Bronchial epithelial cell (primary cell): ENCODE results near the gene PKNOX2. TPM values are rescaled to one million over a fixed set of nuclear protein-coding genes. Genes with fewer than 3 reads are reported as not detected.
A peak's percentile ranks its signal among the peaks of the same experiment; 100 is the strongest.

Experiments
- DNase-seq: peaks from one replicate; pipeline ENCODE4 v3.0.0-alpha.2; 2010; ENCODE audit warnings: low read depth
- FAIRE-seq: peaks from 2 replicates; lab custom pipeline; 2011; peaks lifted over from hg19 to GRCh38; lab: Jason Lieb, UNC
- H3K27me3 ChIP-seq: 2 replicates; pipeline ENCODE4 v1.5.1; 2011; ENCODE audit warnings: low read length; ENCODE audit not compliant: control insufficient read depth, insufficient read depth
- H3K36me3 ChIP-seq: 2 replicates; pipeline ENCODE4 v1.5.1; 2011; ENCODE audit warnings: low read length; ENCODE audit not compliant: control insufficient read depth, insufficient read depth
- H3K4me3 ChIP-seq: 2 replicates; pipeline ENCODE4 v1.5.1; 2011; ENCODE audit warnings: mild to moderate bottlenecking, low read depth, low read length, control low read depth
- total RNA-seq: library from RNA; depleted of rRNA; stranded (reverse); fragments of >200 nt; gene quantifications from 2 replicates; pipeline ENCODE4 v1.2.1, GENCODE V29; 2014
- TF ChIP-seq, protein P1 (sequence below): IDR thresholded peaks from 2 replicates; pipeline ENCODE4 v1.5.1; 2011; ENCODE audit warnings: mild to moderate bottlenecking, moderate library complexity, low read length, control low read depth, inconsistent platforms; ENCODE audit not compliant: insufficient read depth, severe bottlenecking

Gene PKNOX2
- total RNA-seq, 1 donor from 2014 or later = not detected

- FAIRE-seq = no peak
- H3K27me3 ChIP-seq = no peaks in the 10 kb centered on the region
- no peak overlapping the region for H3K4me3 ChIP-seq
- no peaks in the 10 kb centered on the region for H3K36me3 ChIP-seq
- TF ChIP-seq, protein P1, sequence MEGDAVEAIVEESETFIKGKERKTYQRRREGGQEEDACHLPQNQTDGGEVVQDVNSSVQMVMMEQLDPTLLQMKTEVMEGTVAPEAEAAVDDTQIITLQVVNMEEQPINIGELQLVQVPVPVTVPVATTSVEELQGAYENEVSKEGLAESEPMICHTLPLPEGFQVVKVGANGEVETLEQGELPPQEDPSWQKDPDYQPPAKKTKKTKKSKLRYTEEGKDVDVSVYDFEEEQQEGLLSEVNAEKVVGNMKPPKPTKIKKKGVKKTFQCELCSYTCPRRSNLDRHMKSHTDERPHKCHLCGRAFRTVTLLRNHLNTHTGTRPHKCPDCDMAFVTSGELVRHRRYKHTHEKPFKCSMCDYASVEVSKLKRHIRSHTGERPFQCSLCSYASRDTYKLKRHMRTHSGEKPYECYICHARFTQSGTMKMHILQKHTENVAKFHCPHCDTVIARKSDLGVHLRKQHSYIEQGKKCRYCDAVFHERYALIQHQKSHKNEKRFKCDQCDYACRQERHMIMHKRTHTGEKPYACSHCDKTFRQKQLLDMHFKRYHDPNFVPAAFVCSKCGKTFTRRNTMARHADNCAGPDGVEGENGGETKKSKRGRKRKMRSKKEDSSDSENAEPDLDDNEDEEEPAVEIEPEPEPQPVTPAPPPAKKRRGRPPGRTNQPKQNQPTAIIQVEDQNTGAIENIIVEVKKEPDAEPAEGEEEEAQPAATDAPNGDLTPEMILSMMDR = no peak
- DNase-seq = no peak
These were observed 258.1 kb downstream of the PKNOX2 start for GRCh38 chr11:125422681-125423080.

GRCh38 chr11:125423247-125423849 is 258.8 kb downstream of the PKNOX2 start:
- Histone ChIP-seq H3K27me3 (no peaks in the 10 kb centered on the region), H3K4me3 (no peak overlapping the region), H3K36me3 (no peaks in the 10 kb centered on the region)
- FAIRE-seq = peak; percentile 68
- TF ChIP-seq, protein P1 = peak; percentile 64
- peak; percentile 13 for DNase-seq

GRCh38 chr11:125425601-125426000 is 261.1 kb downstream of the PKNOX2 start:
- Histone ChIP-seq H3K27me3 (no peaks in the 10 kb centered on the region), H3K36me3 (no peaks in the 10 kb centered on the region), H3K4me3 (no peak overlapping the region)
- FAIRE-seq (no peak), DNase-seq (no peak)
- TF ChIP-seq, protein P1 = no peak

GRCh38 chr11:125426818-125427528 is 262.4 kb downstream of the PKNOX2 start:
- no peaks in the 10 kb centered on the region for H3K27me3 ChIP-seq
- H3K4me3 ChIP-seq = no peak overlapping the region
- DNase-seq (no peak), FAIRE-seq (no peak)
- TF ChIP-seq, protein P1 = no peak
- H3K36me3 ChIP-seq = no peaks in the 10 kb centered on the region

GRCh38 chr11:125428486-125429173 is 264.1 kb downstream of the PKNOX2 start:
- no peak overlapping the region for H3K4me3 ChIP-seq
- no peaks in the 10 kb centered on the region for H3K27me3 ChIP-seq
- no peaks in the 10 kb centered on the region for H3K36me3 ChIP-seq
- DNase-seq = no peak
- FAIRE-seq = no peak
- TF ChIP-seq, protein P1 = peak; percentile 6
